WERI-Rb-1 (cell line): ENCODE measurements around the gene HLA-E.
"Not testable (repeated sequence)": the region's sequence is repeated elsewhere in the genome, so short reads cannot be mapped to it uniquely, and the experiment has no call there.

Source experiments
- DNase-seq: peaks from one replicate; pipeline ENCODE4 v3.0.0-alpha.2; 2020
- H3K27ac ChIP-seq: fragments of 250-450 bp; sonication (Bioruptor Pico); 2 replicates; pipeline ENCODE4 v1.5.1; 2020; ENCODE audit warnings: mild to moderate bottlenecking, moderate library complexity
- H3K27me3 ChIP-seq: fragments of 250-450 bp; sonication (Bioruptor Pico); 2 replicates; pipeline ENCODE4 v1.5.1; 2021; ENCODE audit warnings: mild to moderate bottlenecking, low read depth, moderate library complexity; ENCODE audit not compliant: insufficient read depth, severe bottlenecking
- H3K36me3 ChIP-seq: fragments of 250-450 bp; sonication (Bioruptor Pico); 2 replicates; pipeline ENCODE4 v1.5.1; 2020; ENCODE audit warnings: mild to moderate bottlenecking, moderate library complexity
- H3K4me3 ChIP-seq: 2 replicates; pipeline ENCODE4 v1.5.1; 2011; ENCODE audit warnings: low read depth, mild to moderate bottlenecking, control low read depth, low read length
- H3K9me3 ChIP-seq: fragments of 250-450 bp; sonication (Bioruptor Pico); 2 replicates; pipeline ENCODE4 v1.5.1; 2021; ENCODE audit warnings: mild to moderate bottlenecking, moderate library complexity; ENCODE audit not compliant: severe bottlenecking
- CTCF ChIP-seq: IDR thresholded peaks from 2 replicates; pipeline ENCODE4 v1.5.1; 2011; ENCODE audit warnings: low read depth, mild to moderate bottlenecking, control low read depth, inconsistent platforms, low read length

Gene HLA-E

GRCh38 chr6:30465595-30466306 is 23.6 kb upstream of the HLA-E start:
- no peak for DNase-seq
- H3K36me3 ChIP-seq: no peaks in the 10 kb centered on the region
- no peak for TF ChIP-seq CTCF
- H3K27me3 ChIP-seq: peaks cover 95% of the 10 kb centered on the region
- H3K9me3 ChIP-seq: peaks cover 3% of the 10 kb centered on the region
- H3K4me3 ChIP-seq: no peak overlapping the region
- no peak overlapping the region for H3K27ac ChIP-seq

- TF ChIP-seq CTCF: no peak
- Histone ChIP-seq H3K36me3 (no peaks in the 10 kb centered on the region), H3K4me3 (no peak overlapping the region), H3K9me3 (peaks cover 19% of the 10 kb centered on the region), H3K27me3 (peaks cover 78% of the 10 kb centered on the region), H3K27ac (no peak overlapping the region)
- DNase-seq: no peak
Observed at GRCh38 chr6:30470968-30471367, 18.3 kb upstream of the HLA-E start.

GRCh38 chr6:30475116-30475515 is 14.2 kb upstream of the HLA-E start:
- DNase-seq, H3K36me3 ChIP-seq, H3K27ac ChIP-seq, H3K4me3 ChIP-seq: not testable (repeated sequence)
- Histone ChIP-seq H3K27me3 (peaks cover 83% of the 10 kb centered on the region), H3K9me3 (peaks cover 28% of the 10 kb centered on the region)

- Histone ChIP-seq H3K9me3 (peaks cover 14% of the 10 kb centered on the region), H3K36me3 (no peaks in the 10 kb centered on the region), H3K27ac (no peak overlapping the region), H3K27me3 (peaks cover 73% of the 10 kb centered on the region), H3K4me3 (no peak overlapping the region; the same call in 1 of the 2 replicates)
- TF ChIP-seq CTCF: no peak
- DNase-seq: no peak
Observed at GRCh38 chr6:30480536-30481156, 8.7 kb upstream of the HLA-E start.

- H3K36me3 ChIP-seq: no peaks in the 10 kb centered on the region
- peaks cover 11% of the 10 kb centered on the region for H3K9me3 ChIP-seq
- H3K27ac ChIP-seq: no peak overlapping the region
- peak; percentile 40 for TF ChIP-seq CTCF
- H3K27me3 ChIP-seq: peaks cover 65% of the 10 kb centered on the region
- H3K4me3 ChIP-seq: peak overlapping the region; percentile 9
- peak; percentile 64 for DNase-seq
Observed at GRCh38 chr6:30481211-30481964, 7.9 kb upstream of the HLA-E start.

- Histone ChIP-seq H3K4me3 (peak overlapping the region; percentile 9), H3K27me3 (peaks cover 58% of the 10 kb centered on the region)
- not testable (repeated sequence) for H3K36me3 ChIP-seq, H3K27ac ChIP-seq, H3K9me3 ChIP-seq
- peak; percentile 99 for TF ChIP-seq CTCF
- DNase-seq: peak; percentile 93
Observed at GRCh38 chr6:30481965-30482644, 7.2 kb upstream of the HLA-E start.
